Measurements from ENCODE around the gene APOA5. TPM values are rescaled to one million over a fixed set of nuclear protein-coding genes. Genes with fewer than 3 reads are reported as not detected.

APOA5 gene
- total and polyA plus RNA-seq, 2 of the 13 experiments (the other 11 are each of a cell fraction or from before 2014, with no cell fraction given), result 44.0 to 49.1 TPM

- TF ChIP-seq MLX (CRISPR knock-in tag; IDR thresholded peaks at IDR 0.05) (peak; percentile 96), CENPBD1 (CRISPR knock-in tag; IDR thresholded peaks at IDR 0.05; ENCODE audit: borderline replicate concordance, low read depth) (no peak), BCL6 (CRISPR knock-in tag; IDR thresholded peaks at IDR 0.05) (peak; percentile 44), ZNF260 (CRISPR knock-in tag; IDR thresholded peaks at IDR 0.05; ENCODE audit: borderline replicate concordance, low read depth) (no peak), ZNF747 (CRISPR knock-in tag; IDR thresholded peaks at IDR 0.05; ENCODE audit: borderline replicate concordance) (no peak), ZBTB4 (CRISPR knock-in tag; IDR thresholded peaks at IDR 0.05; ENCODE audit: borderline replicate concordance) (no peak; the same call in 1 of the 2 replicates), BRF2 (CRISPR knock-in tag; IDR thresholded peaks at IDR 0.05) (0 out of 2 replicates have a peak, but pooled peaks have one; percentile 22), IRF1 (CRISPR knock-in tag; IDR thresholded peaks at IDR 0.05; ENCODE audit: low read depth) (no peak), ZNF275 (CRISPR knock-in tag; IDR thresholded peaks at IDR 0.05; ENCODE audit: borderline replicate concordance) (no peak; the same call in 1 of the 2 replicates), IKZF5 (CRISPR knock-in tag; IDR thresholded peaks at IDR 0.05) (peak; percentile 79), ZBTB43 (CRISPR knock-in tag; conservative IDR thresholded peaks at IDR 0.05) (0 out of 2 replicates have a peak, but pooled peaks have one; percentile 46), GPBP1L1 (CRISPR knock-in tag; IDR thresholded peaks at IDR 0.05) (no peak), MED1 (CRISPR knock-in tag; IDR thresholded peaks at IDR 0.05) (peak; percentile 92), ZSCAN20 (CRISPR knock-in tag; IDR thresholded peaks at IDR 0.05; ENCODE audit: borderline replicate concordance) (no peak)
Measured at GRCh38 chr11:116833816-116834534, 42.3 kb upstream of the APOA5 start (continued).

All from HepG2 (cell line).